SH-SY5Y (cell line): ENCODE measurements around the gene MMP11.

Experiments
- GATA2 ChIP-seq: IDR thresholded peaks from 2 replicates; pipeline ENCODE4 v1.6.1; 2011; ENCODE audit warnings: mild to moderate bottlenecking, low read depth, low read length
- GATA3 ChIP-seq: IDR thresholded peaks from 2 replicates; pipeline ENCODE4 v1.6.1; 2011; ENCODE audit warnings: low read depth, mild to moderate bottlenecking, low read length, moderate library complexity

- TF ChIP-seq GATA3, result no peak
- no peak for TF ChIP-seq GATA2
These were observed 2.3 kb downstream of the MMP11 start for GRCh38 chr22:23774922-23775436.
